T47D (cell line): ENCODE results near the gene CGB7.
A peak's percentile ranks its signal among the peaks of the same experiment; 100 is the strongest.

ENCODE experiments used
- DNase-seq, 2 experiments: peaks; one replicate each; pipeline versions ENCODE4 v3.0.0 to v3.0.0-alpha.2; 2011 to 2012; ENCODE audit warnings: low read depth in 1 of 2, low spot score in 1 of 2
- JUND ChIP-seq: IDR thresholded peaks from 2 replicates; pipeline ENCODE4 v1.6.1; 2012; ENCODE audit warnings: low read depth
- in situ Hi-C: cut with HindIII; loops from 2 replicates; pipeline ENCODE4 v1.10.0; 2016; ENCODE audit warnings: low sequenced_read_pairs, low pct_unique_long_range_greater_than_20kb

CGB7 gene

DNA sequence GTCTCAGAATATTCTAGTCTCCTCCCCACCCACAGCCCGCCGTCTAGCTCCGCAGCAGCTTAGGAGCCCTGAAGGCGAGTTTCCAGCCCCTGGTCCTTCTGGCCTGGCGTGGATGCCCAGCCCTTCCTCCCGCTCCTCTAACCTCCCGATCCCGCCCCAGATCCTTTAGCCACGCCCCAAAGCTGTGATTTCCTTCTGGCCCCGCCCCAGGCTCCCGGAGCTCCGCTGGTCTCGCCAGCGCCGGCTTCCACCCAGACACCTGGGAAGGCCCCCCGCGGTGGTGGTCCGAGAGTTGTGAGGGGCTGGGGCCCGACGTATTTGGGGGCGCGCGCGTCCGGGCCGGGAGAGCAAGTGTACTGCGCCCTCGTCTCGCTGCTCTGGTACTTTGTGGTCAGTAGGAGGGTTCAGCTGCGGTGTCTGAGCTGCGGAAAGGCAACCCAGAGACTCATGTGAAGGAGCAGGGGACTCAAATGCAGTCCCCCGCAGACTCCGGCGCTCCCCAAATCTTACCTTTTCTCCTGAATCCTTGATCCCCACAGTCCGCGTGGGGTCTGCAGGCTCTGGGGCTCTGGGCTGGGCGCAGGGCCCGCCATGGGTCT lies at the start of gene CGB7:
TSS of gene CGB7 (minus strand) at position 114 of the 599 bp plus-strand sequence. CDS start 2,374 bp downstream, outside the sequence.
- peak; percentile 73 to 79 for DNase-seq
- no peak for TF ChIP-seq JUND
- in situ Hi-C loops = no loop called here

DNA sequence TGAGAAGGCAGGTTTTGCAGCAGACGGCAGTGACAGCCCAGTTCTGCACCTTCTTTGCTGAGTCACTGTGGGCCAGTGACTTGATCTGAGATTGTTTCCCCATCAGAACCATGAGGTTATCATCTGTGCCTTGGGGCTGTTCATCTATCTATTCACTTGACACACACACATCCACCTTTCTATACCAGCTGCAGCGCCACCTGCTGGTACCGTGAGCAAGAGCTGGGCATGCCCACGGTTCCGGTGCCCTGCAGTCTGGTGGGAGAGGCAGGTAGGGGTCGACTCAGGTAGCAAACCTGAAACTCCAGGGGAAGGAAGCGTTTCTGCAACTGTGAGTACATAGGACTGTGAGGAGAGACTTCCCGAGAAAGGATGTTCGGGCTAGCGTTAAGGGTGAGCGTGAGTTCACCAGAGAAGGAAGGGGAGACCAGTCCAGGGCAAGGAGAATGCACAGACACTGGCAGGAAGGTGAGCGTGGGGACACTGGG lies 49.1 kb upstream of the CGB7 start:
- TF ChIP-seq JUND = no peak
- DNase-seq = peak in 1 of 2 experiments; percentile 56
- in situ Hi-C loops = no loop called here

DNA sequence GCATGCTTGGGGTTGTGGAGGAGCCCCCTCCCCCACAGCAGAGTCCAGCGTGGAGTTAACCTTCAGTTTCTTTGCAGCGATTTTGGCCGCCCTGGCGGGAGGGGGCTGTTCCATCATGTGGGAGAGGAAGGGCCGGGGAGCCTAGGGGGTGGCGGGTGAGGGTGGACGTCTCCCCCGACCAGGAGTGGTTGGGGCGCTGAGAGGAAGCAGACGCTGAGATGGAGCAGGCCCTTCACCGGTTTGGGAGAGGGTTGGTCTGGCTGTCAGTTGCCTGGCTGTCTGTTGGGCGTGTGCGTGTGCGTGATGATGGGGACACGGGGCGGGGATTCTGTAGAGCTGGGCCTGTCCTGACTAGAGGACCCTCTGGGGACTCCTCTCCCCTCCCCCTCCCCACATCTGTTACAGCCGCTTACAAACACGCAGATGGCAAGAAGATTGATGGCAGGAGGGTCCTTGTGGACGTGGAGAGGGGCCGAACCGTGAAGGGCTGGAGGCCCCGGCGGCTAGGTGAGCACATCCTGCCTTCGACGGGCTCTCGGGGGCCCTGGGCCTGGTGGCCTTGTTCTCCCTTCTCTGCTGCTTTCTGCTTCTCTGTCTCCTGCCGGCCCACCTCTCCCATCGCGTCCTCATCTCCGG lies 46.8 kb upstream of the CGB7 start:
- no peak for TF ChIP-seq JUND
- DNase-seq = no peak
- in situ Hi-C loops = no loop called here

DNA sequence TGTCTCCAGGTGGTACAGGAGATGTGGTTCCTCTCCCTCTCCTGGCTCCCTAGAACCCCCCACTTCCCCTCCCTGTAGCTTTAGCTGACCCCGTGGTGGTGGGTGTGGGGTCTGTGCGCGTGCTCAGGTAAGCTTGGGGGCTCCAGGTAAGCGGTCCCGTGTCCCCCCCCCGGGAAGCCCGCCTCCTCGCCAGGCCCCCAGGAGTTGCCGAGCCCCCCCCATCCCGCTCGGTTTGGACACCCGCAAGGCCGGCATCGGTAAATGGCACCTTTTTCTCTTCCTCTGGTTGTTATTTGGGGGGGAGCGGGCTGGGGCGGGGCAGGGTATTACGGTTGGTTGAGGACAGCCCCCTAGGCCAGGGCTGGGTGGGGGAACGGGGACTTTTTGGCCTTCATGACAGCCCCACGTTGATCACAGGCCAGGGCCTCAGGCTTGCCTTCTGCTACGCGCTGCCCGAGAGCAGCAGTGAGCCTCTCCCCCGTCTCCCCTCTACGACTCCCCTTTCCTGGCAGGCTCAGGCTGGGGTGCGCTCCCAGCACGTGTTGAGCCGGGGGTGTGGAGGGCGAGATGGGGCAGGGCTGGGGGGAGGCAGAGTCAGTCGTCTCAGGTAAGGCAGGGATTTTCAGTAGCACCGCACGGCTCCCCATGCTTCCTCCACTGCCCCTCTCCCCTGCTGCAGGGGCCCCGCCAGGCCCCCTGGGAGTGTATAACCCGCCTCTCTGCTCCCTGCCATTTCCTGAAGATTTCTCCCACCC lies 46.0 kb upstream of the CGB7 start:
- in situ Hi-C loops = no loop called here
- no peak for TF ChIP-seq JUND

DNA sequence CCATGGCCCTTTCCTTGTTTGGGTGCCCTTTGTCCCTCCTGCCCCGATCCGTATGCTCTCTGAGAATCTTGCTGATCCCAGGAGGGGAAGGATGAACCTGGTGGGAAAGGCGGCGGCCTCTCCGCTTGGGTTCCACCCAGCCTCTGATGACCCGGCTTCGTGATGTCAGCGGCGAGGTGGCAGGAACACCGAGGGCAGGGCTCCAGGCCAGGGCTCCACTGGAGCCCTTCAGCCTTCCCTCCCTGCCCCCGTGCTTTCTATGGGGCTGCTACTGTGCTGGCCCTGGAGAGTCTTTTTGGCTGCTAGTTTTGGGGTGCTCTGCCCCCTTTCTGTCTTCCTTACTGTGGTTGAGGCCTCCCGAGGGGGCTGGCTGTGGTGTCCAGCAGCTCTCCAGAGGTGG lies 44.8 kb upstream of the CGB7 start:
- DNase-seq = no peak
- TF ChIP-seq JUND = no peak
- in situ Hi-C loops = no loop called here

More for the DNA sequence above, 46.0 kb upstream of the CGB7 start:
- no peak for DNase-seq

DNA sequence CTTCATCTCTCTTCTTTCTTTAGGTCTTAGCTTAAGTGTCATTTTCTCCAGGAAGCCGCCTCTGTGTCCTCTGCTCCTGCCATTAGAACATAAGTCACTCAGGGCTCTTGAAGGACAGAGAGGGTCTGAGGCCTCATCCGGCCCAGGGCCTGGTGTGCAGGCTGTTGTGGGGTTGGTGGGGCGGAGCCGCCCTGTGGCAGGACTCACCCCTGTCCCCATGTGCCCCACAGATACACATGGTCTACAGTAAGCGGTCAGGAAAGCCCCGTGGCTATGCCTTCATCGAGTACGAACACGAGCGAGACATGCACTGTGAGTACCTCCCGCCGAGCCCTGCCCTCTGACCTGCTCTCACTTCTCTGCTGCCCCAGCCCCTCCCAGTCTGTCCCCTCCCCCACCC lies 43.6 kb upstream of the CGB7 start:
- DNase-seq = no peak
- no peak for TF ChIP-seq JUND
- in situ Hi-C loops = no loop called here

DNA sequence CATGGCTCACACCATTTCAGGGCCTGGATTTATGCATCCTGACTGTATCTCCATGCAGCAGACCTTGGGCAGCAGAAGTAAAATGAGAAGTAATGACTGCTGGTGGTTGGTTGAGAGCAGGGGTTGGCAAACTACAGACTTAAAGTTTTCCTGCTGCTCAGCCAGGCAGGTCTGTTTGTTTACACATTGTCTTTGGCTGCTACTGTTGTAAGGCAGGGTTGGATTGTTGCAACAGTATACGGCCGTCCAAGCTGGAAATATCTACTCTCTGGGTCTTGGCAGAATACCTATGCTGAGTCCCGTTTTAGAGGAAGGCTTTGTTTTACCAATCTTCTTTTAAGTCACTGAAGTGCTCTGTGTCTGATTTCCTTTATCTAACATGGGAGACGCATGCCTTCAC lies 41.2 kb upstream of the CGB7 start:
- in situ Hi-C loops = no loop called here
- peak in 1 of 2 experiments; percentile 57 for DNase-seq
- no peak for TF ChIP-seq JUND

DNA sequence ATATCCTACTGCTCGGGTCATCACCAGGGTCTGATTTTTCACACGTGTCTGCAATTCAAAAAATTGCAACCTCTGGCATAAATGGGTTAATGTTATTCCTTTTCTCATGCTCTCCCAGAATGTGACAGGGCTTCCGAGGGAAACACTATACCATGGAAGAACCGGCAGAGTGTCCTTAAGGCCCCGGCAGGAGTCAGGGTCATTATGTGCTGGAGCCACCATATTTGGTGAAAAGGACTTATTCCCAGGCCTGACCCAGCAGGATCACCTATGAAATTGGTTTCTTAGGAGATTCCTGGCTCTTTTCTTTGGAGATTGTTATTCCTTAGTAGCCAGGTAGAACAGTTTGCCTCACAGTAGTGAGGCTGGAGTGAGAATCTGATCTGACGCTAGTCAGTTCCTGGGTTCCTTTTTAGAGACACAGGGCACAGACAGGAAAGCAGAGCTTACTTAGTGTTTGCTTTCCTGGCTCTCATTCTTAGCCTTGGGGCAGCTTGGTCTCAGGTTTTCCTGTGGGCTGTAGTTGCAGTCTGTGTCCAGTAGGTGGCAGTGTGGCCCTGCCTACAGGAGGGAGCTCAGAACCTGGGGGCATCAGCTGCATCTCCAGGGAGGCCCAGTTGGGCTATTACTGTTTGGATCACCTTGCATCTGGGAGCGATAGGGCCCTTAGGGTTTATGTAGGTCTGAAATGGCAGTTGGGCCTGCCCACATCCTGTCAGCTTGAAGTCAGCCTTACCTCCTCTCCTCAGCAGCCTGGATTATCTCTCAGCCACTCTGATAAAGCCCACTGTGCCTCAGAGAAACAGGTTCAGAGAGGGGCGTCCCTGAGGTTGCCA lies 40.1 kb upstream of the CGB7 start:
- in situ Hi-C loops = no loop called here

DNA sequence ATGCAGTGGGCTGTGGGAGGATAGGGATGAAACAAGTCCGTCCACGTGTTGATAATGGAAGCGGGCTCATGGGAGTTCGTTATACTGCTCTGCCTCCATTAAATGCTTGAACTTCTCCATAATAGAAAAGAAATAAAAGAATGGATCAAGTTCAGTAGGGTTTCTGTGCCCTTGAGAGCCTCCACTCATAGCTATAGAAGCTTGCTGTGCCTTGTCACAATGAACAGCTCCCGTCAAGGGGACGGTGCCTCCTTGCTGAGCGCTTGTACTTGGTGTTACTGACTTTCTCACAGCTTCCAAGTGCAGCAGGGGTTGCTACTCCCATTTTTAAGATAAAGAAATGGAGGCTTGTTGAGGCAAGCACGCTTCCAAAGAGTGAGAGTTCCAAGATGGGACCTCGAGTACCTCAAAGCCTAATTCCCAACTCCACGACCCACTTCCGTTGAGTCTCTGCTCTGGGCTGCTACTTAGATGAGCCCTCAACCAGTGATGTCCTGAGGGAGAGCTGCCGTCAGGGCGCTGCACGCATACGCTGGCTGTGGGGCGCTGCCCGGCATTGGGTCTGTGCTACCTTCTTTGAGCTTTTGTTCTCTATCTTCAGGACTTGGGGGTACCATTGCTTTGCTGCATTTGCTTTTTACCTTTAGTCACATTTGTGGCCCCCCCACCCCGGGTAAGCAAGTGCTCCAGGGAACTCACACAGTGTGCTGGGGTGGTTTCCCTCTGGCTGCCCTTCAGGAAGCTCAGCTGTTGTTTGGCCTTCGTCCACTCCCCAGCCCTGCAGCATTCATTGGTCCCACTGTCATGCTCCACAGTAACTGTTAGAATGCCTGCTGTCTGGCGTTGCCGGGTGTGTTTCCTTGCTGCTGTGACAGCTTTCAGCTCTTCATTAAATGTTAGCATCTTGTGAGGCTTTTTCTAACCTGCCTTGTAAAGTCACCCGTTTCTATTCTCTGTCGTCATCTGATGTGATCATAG lies 37.2 kb upstream of the CGB7 start:
- no peak for TF ChIP-seq JUND
- DNase-seq = no peak
- in situ Hi-C loops = no loop called here

More for the DNA sequence above, 40.1 kb upstream of the CGB7 start:
- no peak for TF ChIP-seq JUND
- DNase-seq = peak; percentile 66 to 93

DNA sequence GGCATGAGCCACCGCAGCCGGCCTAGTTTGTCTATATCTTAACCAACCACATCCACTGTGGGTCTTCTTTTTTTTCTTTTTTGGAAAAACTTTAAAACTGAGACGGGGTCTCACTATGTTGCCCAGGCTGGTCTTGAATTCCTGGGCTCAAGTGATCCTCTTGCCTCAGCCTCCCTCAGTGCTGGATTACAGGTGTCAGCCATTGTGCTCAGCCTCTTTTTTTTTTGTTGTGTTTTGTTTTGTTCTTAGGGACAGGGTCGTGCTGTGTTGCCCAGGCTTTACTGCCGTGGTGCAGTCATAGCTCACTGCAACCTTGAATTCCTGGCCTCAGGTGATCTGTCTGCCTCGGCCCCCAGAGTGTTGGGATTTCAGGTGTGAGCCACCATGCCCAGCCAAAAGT lies 35.1 kb upstream of the CGB7 start:
- in situ Hi-C loops = no loop called here
- TF ChIP-seq JUND = no peak
- no peak for DNase-seq

DNA sequence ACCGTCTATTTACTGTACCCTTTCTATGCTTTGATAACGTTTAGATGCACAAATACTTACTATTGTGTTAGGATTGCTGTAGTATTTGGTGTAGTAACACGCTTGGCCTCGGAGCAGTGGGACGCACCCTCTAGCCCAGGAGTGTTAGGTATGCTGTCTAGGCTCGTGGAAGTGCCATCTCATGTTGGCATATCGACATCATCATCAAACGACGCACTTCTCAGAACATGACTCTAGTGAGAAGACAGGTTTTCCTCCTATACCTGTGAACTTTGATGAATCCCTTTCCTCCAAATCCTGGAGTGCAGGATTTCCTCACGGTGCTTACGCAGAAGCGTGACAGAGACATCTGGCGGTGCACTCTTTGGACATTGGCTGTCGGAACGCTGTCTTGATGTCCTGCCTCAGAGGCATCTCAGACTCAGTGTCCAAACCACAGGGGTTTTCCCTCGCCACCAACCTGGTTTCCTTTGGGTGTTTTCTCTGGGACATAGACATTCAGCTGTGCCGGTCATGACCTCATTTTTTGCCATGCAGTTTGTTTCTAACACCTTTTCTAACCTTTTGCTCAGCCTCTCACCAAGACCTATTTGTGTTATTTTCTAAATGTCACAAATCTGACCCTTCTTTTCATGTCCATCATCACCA lies 34.0 kb upstream of the CGB7 start:
- TF ChIP-seq JUND = no peak
- DNase-seq = no peak
- in situ Hi-C loops = no loop called here
